Fibroblast of villous mesenchyme (primary cell): Measurements from ENCODE around the gene FEM1C. TPM values are rescaled to one million over a fixed set of nuclear protein-coding genes. Genes with fewer than 3 reads are reported as not detected.

Experiments
- DNase-seq: peaks from one replicate; pipeline ENCODE4 v3.0.0-alpha.2; 2010; ENCODE audit warnings: low read depth
- H3K4me3 ChIP-seq: 2 replicates; pipeline ENCODE4 v1.5.1; 2011; ENCODE audit warnings: low read depth, mild to moderate bottlenecking, low read length
- CTCF ChIP-seq: IDR thresholded peaks from 2 replicates; pipeline ENCODE4 v1.5.1; 2012; ENCODE audit warnings: low read depth, mild to moderate bottlenecking, low read length; ENCODE audit not compliant: insufficient read depth
- total RNA-seq: library from RNA; depleted of rRNA; stranded (reverse); fragments of >200 nt; gene quantifications from 2 replicates; pipeline ENCODE4 v1.2.3, GENCODE V29; 2012

FEM1C gene
- total RNA-seq, 1 donor, result 17.3 TPM

DNA sequence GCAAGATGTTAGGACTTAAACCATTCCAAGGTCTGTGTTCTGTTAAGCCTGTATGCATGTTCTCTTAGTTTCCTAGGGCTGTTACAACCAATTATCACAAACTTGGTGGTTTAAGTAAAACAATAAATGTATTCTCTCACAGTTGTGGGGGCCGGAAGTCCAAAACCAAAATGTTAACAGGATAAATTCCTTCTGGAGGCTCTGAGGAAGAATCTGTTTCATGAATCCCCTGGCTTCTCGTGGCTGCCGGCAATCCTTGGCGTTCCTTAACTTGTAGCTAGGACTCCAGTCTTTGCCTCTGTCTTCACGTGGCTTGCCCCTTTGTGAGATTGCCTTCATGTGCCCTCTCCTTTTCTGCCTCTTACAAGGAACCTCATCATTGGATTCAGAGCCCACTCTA, 30.4 kb downstream of the FEM1C start:
- DNase-seq, result no peak
- H3K4me3 ChIP-seq, result no peak overlapping the region
- no peak for TF ChIP-seq CTCF

GRCh38 chr5:115511632-115512031, 32.9 kb downstream of the FEM1C start:
- no peak for TF ChIP-seq CTCF
- H3K4me3 ChIP-seq, result no peak overlapping the region
- DNase-seq, result no peak

DNA sequence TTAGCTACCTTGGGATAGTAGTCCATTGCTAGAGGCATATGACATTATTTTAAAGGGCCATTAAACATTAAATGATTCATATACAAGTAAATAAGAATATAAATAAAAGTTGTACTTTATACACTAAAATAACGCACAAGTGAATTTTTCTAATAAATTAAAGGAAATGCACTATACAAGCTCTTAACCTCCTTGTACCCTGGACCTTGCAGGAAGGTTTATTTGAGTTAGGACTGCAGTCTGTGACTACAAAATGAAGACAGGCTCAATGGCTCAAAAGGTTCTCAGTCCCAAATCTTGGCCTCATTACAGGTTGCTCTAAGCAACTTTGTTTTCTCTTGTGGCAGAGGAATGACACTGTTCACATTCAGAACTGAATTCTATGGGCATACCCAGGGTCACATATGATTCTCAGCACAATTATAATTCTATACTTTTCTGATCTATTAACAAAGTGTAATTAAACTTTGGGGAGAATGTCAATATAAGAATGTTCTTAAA, 34.4 kb downstream of the FEM1C start:
- H3K4me3 ChIP-seq, result no peak overlapping the region
- no peak for DNase-seq
- no peak for TF ChIP-seq CTCF

- DNase-seq, result no peak
- TF ChIP-seq CTCF, result no peak
- H3K4me3 ChIP-seq, result no peak overlapping the region
Measured at GRCh38 chr5:115509547-115509946, 35.0 kb downstream of the FEM1C start.

DNA sequence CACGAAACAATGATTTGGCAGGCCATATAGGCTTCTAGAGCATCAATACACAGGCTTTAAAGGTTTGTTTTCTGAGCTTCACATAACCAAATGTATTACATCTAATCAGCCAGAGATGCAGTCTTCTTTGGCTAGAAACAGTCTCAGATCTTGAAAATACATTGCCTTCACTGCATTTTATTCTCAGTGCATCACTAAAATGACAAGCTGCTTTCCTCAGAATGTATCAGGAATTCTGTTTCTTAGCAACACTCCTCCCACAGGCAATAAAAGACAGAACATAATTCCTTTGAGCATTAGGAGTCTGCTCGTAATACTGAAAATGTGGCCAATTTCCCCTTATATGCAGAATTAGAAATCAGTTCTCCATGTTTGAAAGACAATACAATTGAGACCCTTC, 36.9 kb downstream of the FEM1C start:
- DNase-seq, result peak; percentile 51
- TF ChIP-seq CTCF, result no peak
- no peak overlapping the region for H3K4me3 ChIP-seq

- TF ChIP-seq CTCF, result no peak
- no peak for DNase-seq
- no peak overlapping the region for H3K4me3 ChIP-seq
Measured at GRCh38 chr5:115503420-115503819, 41.2 kb downstream of the FEM1C start.

DNA sequence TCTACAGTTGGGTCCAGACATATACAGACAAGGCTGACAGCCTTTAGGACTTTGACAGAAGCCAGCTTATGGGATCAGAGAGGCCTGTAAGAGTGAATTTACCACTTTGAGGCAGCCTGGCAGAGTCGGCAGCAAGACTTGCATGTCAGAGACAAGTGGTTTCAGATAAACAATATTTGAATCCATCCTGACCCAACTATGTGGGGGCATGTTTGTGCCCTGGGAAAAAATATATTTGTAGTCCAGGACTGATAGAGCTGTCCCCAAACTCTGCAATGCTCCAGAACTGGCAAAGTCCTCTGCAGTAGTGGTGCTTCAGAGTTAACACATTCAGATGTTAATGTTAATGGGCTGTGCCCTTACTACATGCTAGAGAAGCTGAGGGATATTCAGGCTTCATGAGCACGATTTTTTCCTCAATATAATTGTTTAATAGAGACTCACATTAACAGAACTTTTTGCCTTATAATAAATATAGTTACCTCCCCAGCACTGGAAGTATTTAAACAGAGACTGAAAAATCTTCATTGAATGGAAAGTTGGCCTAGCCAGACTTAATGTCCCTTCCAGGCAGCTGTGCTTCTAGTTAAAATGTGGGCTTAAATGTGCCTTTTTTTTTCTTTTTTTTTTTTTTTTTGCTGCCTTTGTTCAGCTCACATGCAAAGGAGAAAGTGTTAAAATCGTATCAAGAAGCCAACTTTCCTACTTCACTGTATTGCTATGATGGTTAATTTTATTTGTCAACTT, 42.9 kb downstream of the FEM1C start:
- no peak for TF ChIP-seq CTCF
- no peak for DNase-seq
- no peak overlapping the region for H3K4me3 ChIP-seq
